A673 (cell line): ENCODE data around the gene GJB6. TPM values are rescaled to one million over a fixed set of nuclear protein-coding genes. Genes with fewer than 3 reads are reported as not detected.

Experiments used
- BruUV-seq: library from RNA; stranded (reverse); fragments of 400-500 nt; replicated peaks from 2 replicates; lab custom pipeline; 2021; lab: Mats Ljungman, UMichigan
- CTCF ChIA-PET: fragments of 300-600 bp; sonication (Branson Sonifier 250); formaldehyde crosslinking; loops from one replicate; lab custom pipeline; 2022; ENCODE audit warnings: antibody characterized with exemption; lab: Charles Lee
- POLR2A ChIA-PET: fragments of 300-600 bp; sonication (Branson Sonifier 250); formaldehyde crosslinking; loops from one replicate; lab custom pipeline; 2022; ENCODE audit warnings: antibody characterized with exemption; ENCODE audit not compliant: low non-redundant PET; lab: Charles Lee
- DNase-seq: peaks from one replicate; pipeline ENCODE4 v3.0.0-alpha.2; 2015; ENCODE audit warnings: low spot score
- H3K27ac ChIP-seq: fragments of 200-600 bp; sonication (generic); 2 replicates; pipeline ENCODE4 v1.5.1; 2016; ENCODE audit warnings: mixed run types, low read depth, mild to moderate bottlenecking, mixed read lengths, antibody characterized with exemption, low read length; ENCODE audit not compliant: poor library complexity, severe bottlenecking
- H3K27me3 ChIP-seq: fragments of 200-600 bp; sonication (generic); replicated peaks from 2 replicates; pipeline ENCODE4 v1.6.1; 2017; ENCODE audit warnings: mixed run types, low read depth, mild to moderate bottlenecking, mixed read lengths, antibody characterized with exemption, low read length; ENCODE audit not compliant: insufficient read depth, poor library complexity
- H3K36me3 ChIP-seq: fragments of 200-600 bp; sonication (generic); 2 replicates; pipeline ENCODE4 v1.6.1; 2016; ENCODE audit warnings: mixed run types, mild to moderate bottlenecking, mixed read lengths, antibody characterized with exemption, low read length; ENCODE audit not compliant: insufficient read depth, poor library complexity, severe bottlenecking
- H3K4me1 ChIP-seq: fragments of 200-600 bp; sonication (generic); 2 replicates; pipeline ENCODE4 v1.6.1; 2017; ENCODE audit warnings: mixed run types, mild to moderate bottlenecking, mixed read lengths, antibody characterized with exemption, low read length; ENCODE audit not compliant: insufficient read depth, poor library complexity, severe bottlenecking
- H3K4me3 ChIP-seq: fragments of 200-600 bp; sonication (generic); 2 replicates; pipeline ENCODE4 v1.5.1; 2016; ENCODE audit warnings: low read depth, mixed run types, mild to moderate bottlenecking, mixed read lengths, low read length; ENCODE audit not compliant: poor library complexity, severe bottlenecking
- H3K9me3 ChIP-seq: fragments of 200-600 bp; sonication (generic); 2 replicates; pipeline ENCODE4 v1.6.1; 2016; ENCODE audit warnings: mixed run types, low read depth, mild to moderate bottlenecking, mixed read lengths, antibody characterized with exemption, low read length; ENCODE audit not compliant: poor library complexity, severe bottlenecking
- CTCF ChIP-seq: fragments of 300-800, 200-600 bp; sonication (generic); conservative IDR thresholded peaks from 2 replicates; pipeline ENCODE4 v1.5.1; 2017; ENCODE audit warnings: low read depth, mild to moderate bottlenecking, antibody characterized with exemption, low read length, moderate library complexity, mixed read lengths
- EZH2 ChIP-seq: fragments of 200-600 bp; sonication (generic); IDR thresholded peaks from 2 replicates; pipeline ENCODE4 v1.6.1; 2017; ENCODE audit warnings: borderline replicate concordance, low read depth, mild to moderate bottlenecking, mixed read lengths, antibody characterized with exemption, low read length; ENCODE audit not compliant: poor library complexity, severe bottlenecking
- intact Hi-C: fragments of 100-400 bp; cut with micrococcal nuclease; formaldehyde crosslinking; loops from one replicate; pipeline ENCODE4 v1.10.0; 2022; ENCODE audit not compliant: unreplicated experiment
- total RNA-seq: library from RNA; stranded (reverse); gene quantifications from 2 replicates; pipeline ENCODE4 v1.2.3, GENCODE V29; 2021

GJB6 gene
- total RNA-seq, 1 experiment from 2014 or later, result not detected

GRCh38 chr13:20181188-20181587, 50.9 kb downstream of the GJB6 start:
- H3K9me3 ChIP-seq, result no peaks in the 10 kb centered on the region
- H3K27ac ChIP-seq, result no peak overlapping the region
- H3K27me3 ChIP-seq, result no peaks in the 10 kb centered on the region
- POLR2A ChIA-PET, result no interaction called here
- H3K4me1 ChIP-seq, result peaks cover 10% of the 10 kb centered on the region
- no TSS peak for BruUV-seq
- CTCF ChIA-PET, result no interaction called here
- H3K36me3 ChIP-seq, result no peaks in the 10 kb centered on the region
- TF ChIP-seq EZH2 (no peak), CTCF (no peak)
- DNase-seq, result peak; percentile 60
- H3K4me3 ChIP-seq, result no peak overlapping the region
- intact Hi-C loops, result loop anchor here (10.0 kb wide), 2 partner anchors 744 to 1294 kb away; no protein-coding TSS in a partner anchor

- Histone ChIP-seq H3K36me3 (no peaks in the 10 kb centered on the region), H3K4me1 (peaks cover 28% of the 10 kb centered on the region), H3K27me3 (no peaks in the 10 kb centered on the region), H3K9me3 (no peaks in the 10 kb centered on the region), H3K27ac (no peak overlapping the region), H3K4me3 (no peak overlapping the region)
- ChIA-PET POLR2A (no interaction called here), CTCF (no interaction called here)
- intact Hi-C loops, result no loop called here
- BruUV-seq, result no TSS peak
- no peak for DNase-seq
- TF ChIP-seq EZH2 (no peak), CTCF (no peak)
These were observed 54.0 kb downstream of the GJB6 start for GRCh38 chr13:20178156-20178555.

GRCh38 chr13:20177049-20177831, 54.9 kb downstream of the GJB6 start:
- no peaks in the 10 kb centered on the region for H3K36me3 ChIP-seq
- no peaks in the 10 kb centered on the region for H3K27me3 ChIP-seq
- no peak for TF ChIP-seq CTCF
- TF ChIP-seq EZH2, result no peak
- no peak for DNase-seq
- CTCF ChIA-PET, result no interaction called here
- no TSS peak for BruUV-seq
- no peak overlapping the region for H3K4me3 ChIP-seq
- POLR2A ChIA-PET, result no interaction called here
- intact Hi-C loops, result no loop called here
- H3K9me3 ChIP-seq, result no peaks in the 10 kb centered on the region
- H3K27ac ChIP-seq, result no peak overlapping the region
- H3K4me1 ChIP-seq, result peaks cover 28% of the 10 kb centered on the region
